AG09319 (cell line): Measurements from ENCODE around the gene FER1L5.

Experiments used
- DNase-seq: peaks from one replicate; pipeline ENCODE4 v3.0.0-alpha.2; 2010; ENCODE audit warnings: low read depth; ENCODE audit errors: extremely low read depth
- CTCF ChIP-seq: IDR thresholded peaks from 2 replicates; pipeline ENCODE4 v1.5.1; 2011; ENCODE audit warnings: low read depth, mild to moderate bottlenecking, inconsistent platforms, low read length, moderate library complexity

Gene FER1L5

GRCh38 chr2:96642564-96643360 is at the start of gene FER1L5:
Gene FER1L5 (plus strand): TSS chr2:96642764. CDS start chr2:96642837, 73 bp downstream.
- no peak for DNase-seq

GRCh38 chr2:96594282-96594681 is 48.3 kb upstream of the FER1L5 start:
- no peak for TF ChIP-seq CTCF
- DNase-seq: no peak

More at GRCh38 chr2:96642564-96643360, at the start of gene FER1L5:
- no peak for TF ChIP-seq CTCF

- no peak for DNase-seq
- TF ChIP-seq CTCF: no peak
Observed at GRCh38 chr2:96594691-96595152, 47.8 kb upstream of the FER1L5 start.

DNA sequence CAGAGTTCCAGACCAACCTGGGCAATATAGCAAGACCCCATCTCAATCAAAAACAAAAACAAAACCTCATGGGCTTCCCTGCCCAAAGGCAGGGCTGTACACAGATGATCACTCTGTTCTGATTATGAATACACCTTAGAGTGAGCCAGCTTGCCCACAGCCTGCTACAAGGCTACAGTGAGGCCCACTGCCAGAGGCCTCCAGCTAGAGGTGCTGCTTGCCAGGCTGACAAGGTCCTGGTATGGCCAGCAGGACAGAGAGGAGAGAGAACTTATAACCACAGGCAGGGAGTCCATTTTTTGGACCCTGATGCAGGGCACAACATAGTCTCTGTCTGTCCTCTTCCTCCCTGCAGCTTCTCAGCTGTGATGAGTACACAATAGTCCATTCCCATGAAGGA is 46.0 kb upstream of the FER1L5 start:
- DNase-seq: no peak
- TF ChIP-seq CTCF: no peak

GRCh38 chr2:96599941-96600340 is 42.6 kb upstream of the FER1L5 start:
- TF ChIP-seq CTCF: no peak
- DNase-seq: no peak

GRCh38 chr2:96601382-96602292 is 40.9 kb upstream of the FER1L5 start:
- no peak for TF ChIP-seq CTCF
- no peak for DNase-seq
